H1 (cell line): ENCODE results near the gene PCDHB3. TPM values are rescaled to one million over a fixed set of nuclear protein-coding genes. Genes with fewer than 3 reads are reported as not detected.

Experiments
- ASH2L ChIP-seq: fragments of 200-600, 300-600 bp; sonication (generic); IDR thresholded peaks from one replicate; pipeline ENCODE4 v1.7.1; 2017; ENCODE audit warnings: low read length
- CHD7 ChIP-seq: fragments of 300-600 bp; sonication (generic); IDR thresholded peaks from 2 replicates; pipeline ENCODE4 v1.7.1; 2012; ENCODE audit warnings: low read length, moderate library complexity, mild to moderate bottlenecking, inconsistent platforms; ENCODE audit not compliant: insufficient replicate concordance
- SIN3A ChIP-seq, 2 experiments: IDR thresholded peaks in 1 of 2; conservative IDR thresholded peaks in 1 of 2; 2 replicates each; pipeline ENCODE4 v1.6.1; 2011 to 2012; ENCODE audit warnings: low read length in 2 of 2, improper control_type of control experiment in 1 of 2, low read depth in 1 of 2, mild to moderate bottlenecking in 1 of 2
- SP1 ChIP-seq: IDR thresholded peaks from 2 replicates; pipeline ENCODE4 v1.6.1; 2011; ENCODE audit warnings: low read depth, low read length
- polyA plus RNA-seq, 7 experiments: library from polyadenylated mRNA; depleted of rRNA in 3 of 7; stranded (reverse) in 5 of 7; unstranded in 2 of 7; fragments of >200 nt in 5 of 7; fragments of 200-250 nt in 2 of 7; gene quantifications; 1 replicate in 5 of 7; 2 replicates in 1 of 7; 4 replicates in 1 of 7; pipeline versions ENCODE4 v1.2.1 to v1.2.3, GENCODE V29; 2011 to 2013; ENCODE audit warnings: missing spikeins in 2 of 7, mixed read lengths in 2 of 7
- total RNA-seq: library from RNA; stranded (reverse); fragmentation: NEBNext Ultra II Directional; extraction: Animal tissue kit (Norgen Biotek cat#: 25700); gene quantifications from 2 replicates; pipeline ENCODE4 v1.2.1, GENCODE V29; 2021

The PCDHB3 gene
- total and polyA plus RNA-seq, 2 of the 8 experiments (the other 6 are each of a cell fraction or from before 2014, with no cell fraction given) = 1.6 to 3.4 TPM

DNA sequence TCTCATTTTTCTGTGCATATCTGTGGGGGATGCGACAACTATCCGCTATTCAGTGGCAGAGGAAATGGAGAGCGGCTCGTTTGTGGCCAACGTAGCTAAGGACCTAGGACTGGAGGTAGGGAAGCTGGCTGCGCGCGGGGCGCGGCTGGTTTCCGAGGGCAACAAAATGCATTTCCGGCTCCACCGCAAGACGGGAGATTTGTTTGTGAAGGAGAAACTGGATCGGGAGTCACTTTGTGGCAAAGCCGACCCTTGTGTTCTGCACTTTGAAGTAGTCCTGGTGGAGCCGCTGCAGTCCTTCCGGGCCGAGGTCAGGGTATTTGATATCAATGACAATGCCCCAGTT, 48.8 kb upstream of the PCDHB3 start (continued):
- peak; percentile 35 for TF ChIP-seq CHD7
- TF ChIP-seq SIN3A (conservative IDR thresholded peaks at IDR 0.05 in 1 of 2, IDR thresholded peaks at IDR 0.05 in 1 of 2; ENCODE audit: low read depth in 1 of 2, low read length in 2 of 2) = 0 out of 4 replicates have a peak, but pooled peaks of 1 of the 2 experiments have one; percentile 11
- TF ChIP-seq ASH2L = peak; percentile 89
- no peak for TF ChIP-seq SP1
- TF ChIP-seq, all 59 proteins: peak for 8
